ENCODE data around the gene ZBTB9. TPM values are rescaled to one million over a fixed set of nuclear protein-coding genes. Genes with fewer than 3 reads are reported as not detected.

Gene ZBTB9
- total RNA-seq, 1 experiment from 2014 or later, result 19.4 TPM

DNA sequence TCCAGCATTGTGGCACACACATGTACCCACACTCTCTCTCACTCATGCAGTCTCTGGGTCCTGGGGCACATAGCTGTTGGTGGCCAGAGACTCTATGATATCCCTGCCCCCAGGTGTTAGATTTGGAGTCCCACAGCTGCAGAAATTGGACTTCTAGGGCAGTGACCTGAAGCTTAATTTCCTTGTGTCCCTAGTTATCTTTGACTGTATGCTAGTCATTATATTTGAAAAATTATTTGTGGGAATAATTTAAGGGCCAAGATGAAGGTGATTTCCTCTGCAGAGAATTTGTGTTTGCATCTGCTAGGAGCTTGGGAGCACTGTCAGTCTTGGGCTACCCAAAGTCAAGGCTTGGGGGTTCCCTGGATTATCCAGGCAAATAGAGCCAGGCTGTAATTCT, 50.1 kb downstream of the ZBTB9 start (continued):
- TF ChIP-seq ELF4 (CRISPR knock-in tag; IDR thresholded peaks at IDR 0.05; ENCODE audit: low read depth), result no peak

DNA sequence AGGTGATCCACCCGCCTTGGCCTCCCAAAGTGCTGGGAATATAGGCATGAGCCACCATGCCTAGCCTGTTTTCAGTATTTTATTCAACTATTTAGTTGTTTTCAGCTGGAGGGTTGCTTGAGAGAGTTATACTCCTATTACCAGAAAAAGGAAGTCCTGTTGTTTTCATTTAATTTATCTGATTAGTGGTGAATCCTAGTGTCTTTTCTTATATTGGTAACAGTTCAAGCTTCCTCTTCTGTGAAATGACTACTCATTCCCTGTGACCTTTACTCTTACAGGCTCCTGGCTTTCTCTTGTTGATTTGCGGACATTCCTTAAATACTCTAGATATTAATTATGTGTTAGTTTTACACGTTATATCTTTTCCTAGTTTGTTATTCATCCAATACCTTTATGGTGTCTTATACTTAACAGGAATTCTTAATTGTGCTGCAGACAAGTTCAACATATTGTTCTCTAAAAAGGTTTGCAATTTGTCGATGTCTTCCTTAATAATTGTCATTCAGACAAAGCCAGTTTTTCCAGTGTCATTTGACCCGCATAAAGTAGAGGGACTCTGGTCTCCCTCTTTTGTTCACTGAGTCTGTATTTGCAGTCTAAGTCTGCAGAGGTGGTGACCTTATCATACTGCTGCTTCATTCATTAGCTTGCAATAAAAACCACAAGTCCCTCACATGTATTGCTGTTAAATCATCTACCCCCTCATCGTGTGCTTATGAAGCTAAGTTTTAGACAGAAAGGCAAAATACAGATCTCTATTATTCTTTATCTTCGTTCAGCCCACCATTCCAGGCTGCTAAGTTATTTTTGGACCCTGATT, 51.4 kb downstream of the ZBTB9 start:
- ATAC-seq (no peak), DNase-seq (ENCODE audit: low spot score) (no peak)
- CTCF ChIA-PET, result no interaction called here
- Mint-ChIP-seq H3K27me3 (ENCODE audit: low read depth) (peaks cover 11% of the 10 kb centered on the region), H3K9me3 (peaks cover 32% of the 10 kb centered on the region), H3K4me3 (no peak overlapping the region), H3K4me1 (peaks cover 19% of the 10 kb centered on the region), H3K36me3 (peaks cover 22% of the 10 kb centered on the region), H3K27ac (no peak overlapping the region)
- TF ChIP-seq CREM (CRISPR knock-in tag; IDR thresholded peaks at IDR 0.05) (no peak), ZNF423 (CRISPR knock-in tag; IDR thresholded peaks at IDR 0.05) (no peak), JUN (CRISPR knock-in tag; IDR thresholded peaks at IDR 0.05) (no peak), NR2C2 (CRISPR knock-in tag; IDR thresholded peaks at IDR 0.05) (no peak), JAZF1 (CRISPR knock-in tag; IDR thresholded peaks at IDR 0.05) (no peak), PRRX2 (CRISPR knock-in tag; IDR thresholded peaks at IDR 0.05) (no peak), ELF4 (CRISPR knock-in tag; IDR thresholded peaks at IDR 0.05; ENCODE audit: low read depth) (no peak), ESRRA (CRISPR knock-in tag; IDR thresholded peaks at IDR 0.05; ENCODE audit: borderline replicate concordance) (no peak)
- TF ChIP-seq, protein P1, sequence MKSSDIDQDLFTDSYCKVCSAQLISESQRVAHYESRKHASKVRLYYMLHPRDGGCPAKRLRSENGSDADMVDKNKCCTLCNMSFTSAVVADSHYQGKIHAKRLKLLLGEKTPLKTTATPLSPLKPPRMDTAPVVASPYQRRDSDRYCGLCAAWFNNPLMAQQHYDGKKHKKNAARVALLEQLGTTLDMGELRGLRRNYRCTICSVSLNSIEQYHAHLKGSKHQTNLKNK (CRISPR knock-in tag; IDR thresholded peaks at IDR 0.05), result no peak
- TF ChIP-seq, protein P2, sequence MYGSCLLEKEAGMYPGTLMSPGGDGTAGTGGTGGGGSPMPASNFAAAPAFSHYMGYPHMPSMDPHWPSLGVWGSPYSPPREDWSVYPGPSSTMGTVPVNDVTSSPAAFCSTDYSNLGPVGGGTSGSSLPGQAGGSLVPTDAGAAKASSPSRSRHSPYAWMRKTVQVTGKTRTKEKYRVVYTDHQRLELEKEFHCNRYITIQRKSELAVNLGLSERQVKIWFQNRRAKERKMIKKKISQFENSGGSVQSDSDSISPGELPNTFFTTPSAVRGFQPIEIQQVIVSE (CRISPR knock-in tag; IDR thresholded peaks at IDR 0.05; ENCODE audit: borderline replicate concordance), result no peak
- POLR2A ChIA-PET, result interaction anchor here (0.6 kb wide), 1 partner anchor 249 kb away, joined by 3 read pairs; no protein-coding TSS in a partner anchor

Small RNA genes within 50 kb of the gene (microRNA-seq; reads per million reads assigned to microRNA genes)
- gene MIR5004 (ENCODE audit: borderline number of aligned reads), result 2.8 reads per million

Other genes starting within 250 kb of the ZBTB9 start
- 7.3 to 8.1 TPM (median 7.7 TPM) in 3 replicates for gene HSD17B8, start 249.9 kb upstream of the ZBTB9 start, total RNA-seq (2021)
- gene RING1, start 246.1 kb upstream of the ZBTB9 start, total RNA-seq (2021), result 26.6 to 30.2 TPM (median 27.8 TPM) in 3 replicates
- 43.0 to 46.8 TPM (median 43.1 TPM) in 3 replicates for gene VPS52, start 182.7 kb upstream of the ZBTB9 start, total RNA-seq (2021)
- 2,857 to 3,321 TPM (median 3,240 TPM) in 3 replicates for gene RPS18, start 182.5 kb upstream of the ZBTB9 start, total RNA-seq (2021)
- 3.2 to 5.0 TPM (median 4.1 TPM) in 3 replicates for gene B3GALT4, start 177.5 kb upstream of the ZBTB9 start, total RNA-seq (2021)
- 72.0 to 94.5 TPM (median 72.4 TPM) in 3 replicates for gene WDR46, start 165.3 kb upstream of the ZBTB9 start, total RNA-seq (2021)
- 83.3 to 95.7 TPM (median 85.6 TPM) in 3 replicates for gene PFDN6, start 165.0 kb upstream of the ZBTB9 start, total RNA-seq (2021)
- gene RGL2, start 155.6 kb upstream of the ZBTB9 start, total RNA-seq (2021), result 72.6 to 79.7 TPM (median 77.1 TPM) in 3 replicates
- 43.5 to 50.2 TPM (median 49.3 TPM) in 3 replicates for gene TAPBP, start 140.5 kb upstream of the ZBTB9 start, total RNA-seq (2021)
- 11.6 to 14.7 TPM (median 13.7 TPM) in 3 replicates for gene ZBTB22, start 136.8 kb upstream of the ZBTB9 start, total RNA-seq (2021)
- gene DAXX, start 131.6 kb upstream of the ZBTB9 start, total RNA-seq (2021), result 61.8 to 67.2 TPM (median 65.1 TPM) in 3 replicates
- 79.5 to 97.3 TPM (median 83.7 TPM) in 3 replicates for gene KIFC1, start 62.8 kb upstream of the ZBTB9 start, total RNA-seq (2021)
- 60.0 to 63.6 TPM (median 60.2 TPM) in 3 replicates for gene PHF1, start 43.6 kb upstream of the ZBTB9 start, total RNA-seq (2021)
- gene CUTA, start 36.5 kb upstream of the ZBTB9 start, total RNA-seq (2021), result 229 to 247 TPM (median 243 TPM) in 3 replicates
- 139 to 172 TPM (median 160 TPM) in 3 replicates for gene SYNGAP1, start 34.5 kb upstream of the ZBTB9 start, total RNA-seq (2021)
- 40.5 to 40.9 TPM (median 40.5 TPM) in 3 replicates for gene BAK1, start 125.7 kb downstream of the ZBTB9 start, total RNA-seq (2021)
- gene ITPR3, start 166.7 kb downstream of the ZBTB9 start, total RNA-seq (2021), result 42.5 to 47.3 TPM (median 42.9 TPM) in 3 replicates

Data from WTC11 (cell line).